Measurements from ENCODE around the gene NOL6.

- TF ChIP-seq ZBTB40 (IDR thresholded peaks at IDR 0.05) = no peak
- no peak for TF ChIP-seq ZBTB40 (CRISPR knock-in tag; IDR thresholded peaks at IDR 0.05)
- TF ChIP-seq RFX5 (IDR thresholded peaks at IDR 0.05; ENCODE audit: low read depth, low read length) = no peak
- peak in 1 of 2 experiments; percentile 55; a peak in 2 of 4 replicates for TF ChIP-seq EP300 (IDR thresholded peaks at IDR 0.05; ENCODE audit: low read depth in 2 of 2, low read length in 2 of 2)
- peak; percentile 36; the same call in 1 of the 2 replicates for TF ChIP-seq EP300 (CRISPR knock-in tag; IDR thresholded peaks at IDR 0.05; ENCODE audit: borderline replicate concordance)
- TF ChIP-seq, protein P1, sequence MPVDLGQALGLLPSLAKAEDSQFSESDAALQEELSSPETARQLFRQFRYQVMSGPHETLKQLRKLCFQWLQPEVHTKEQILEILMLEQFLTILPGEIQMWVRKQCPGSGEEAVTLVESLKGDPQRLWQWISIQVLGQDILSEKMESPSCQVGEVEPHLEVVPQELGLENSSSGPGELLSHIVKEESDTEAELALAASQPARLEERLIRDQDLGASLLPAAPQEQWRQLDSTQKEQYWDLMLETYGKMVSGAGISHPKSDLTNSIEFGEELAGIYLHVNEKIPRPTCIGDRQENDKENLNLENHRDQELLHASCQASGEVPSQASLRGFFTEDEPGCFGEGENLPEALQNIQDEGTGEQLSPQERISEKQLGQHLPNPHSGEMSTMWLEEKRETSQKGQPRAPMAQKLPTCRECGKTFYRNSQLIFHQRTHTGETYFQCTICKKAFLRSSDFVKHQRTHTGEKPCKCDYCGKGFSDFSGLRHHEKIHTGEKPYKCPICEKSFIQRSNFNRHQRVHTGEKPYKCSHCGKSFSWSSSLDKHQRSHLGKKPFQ (CRISPR knock-in tag; IDR thresholded peaks at IDR 0.05; ENCODE audit: insufficient replicate concordance) = no peak
- no peak for TF ChIP-seq KDM5A (IDR thresholded peaks at IDR 0.05; ENCODE audit: borderline replicate concordance, low read length)
- TF ChIP-seq CEBPB (IDR thresholded peaks at IDR 0.05; ENCODE audit: borderline replicate concordance, low read depth, low read length) = peak; percentile 85
- TF ChIP-seq, protein P2, sequence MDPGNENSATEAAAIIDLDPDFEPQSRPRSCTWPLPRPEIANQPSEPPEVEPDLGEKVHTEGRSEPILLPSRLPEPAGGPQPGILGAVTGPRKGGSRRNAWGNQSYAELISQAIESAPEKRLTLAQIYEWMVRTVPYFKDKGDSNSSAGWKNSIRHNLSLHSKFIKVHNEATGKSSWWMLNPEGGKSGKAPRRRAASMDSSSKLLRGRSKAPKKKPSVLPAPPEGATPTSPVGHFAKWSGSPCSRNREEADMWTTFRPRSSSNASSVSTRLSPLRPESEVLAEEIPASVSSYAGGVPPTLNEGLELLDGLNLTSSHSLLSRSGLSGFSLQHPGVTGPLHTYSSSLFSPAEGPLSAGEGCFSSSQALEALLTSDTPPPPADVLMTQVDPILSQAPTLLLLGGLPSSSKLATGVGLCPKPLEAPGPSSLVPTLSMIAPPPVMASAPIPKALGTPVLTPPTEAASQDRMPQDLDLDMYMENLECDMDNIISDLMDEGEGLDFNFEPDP (CRISPR knock-in tag; conservative IDR thresholded peaks at IDR 0.05) = no peak
- TF ChIP-seq FIP1L1 (IDR thresholded peaks at IDR 0.05; ENCODE audit: borderline replicate concordance, insufficient read depth, low read depth, low read length) = no peak
- TF ChIP-seq SMAD9 (CRISPR knock-in tag; IDR thresholded peaks at IDR 0.05) = no peak
- no peak for TF ChIP-seq ZNF260 (CRISPR knock-in tag; IDR thresholded peaks at IDR 0.05; ENCODE audit: borderline replicate concordance, low read depth)
Measured at GRCh38 chr9:33443047-33443446, 30.7 kb downstream of the NOL6 start.

All from HepG2 (cell line).